ENCODE results near the gene LRFN5. TPM values are rescaled to one million over a fixed set of nuclear protein-coding genes. Genes with fewer than 3 reads are reported as not detected.
"Not testable (repeated sequence)": the region's sequence is repeated elsewhere in the genome, so short reads cannot be mapped to it uniquely, and the experiment has no call there.

Gene LRFN5
- total RNA-seq, 2 experiments from 2014 or later: not detected

DNA sequence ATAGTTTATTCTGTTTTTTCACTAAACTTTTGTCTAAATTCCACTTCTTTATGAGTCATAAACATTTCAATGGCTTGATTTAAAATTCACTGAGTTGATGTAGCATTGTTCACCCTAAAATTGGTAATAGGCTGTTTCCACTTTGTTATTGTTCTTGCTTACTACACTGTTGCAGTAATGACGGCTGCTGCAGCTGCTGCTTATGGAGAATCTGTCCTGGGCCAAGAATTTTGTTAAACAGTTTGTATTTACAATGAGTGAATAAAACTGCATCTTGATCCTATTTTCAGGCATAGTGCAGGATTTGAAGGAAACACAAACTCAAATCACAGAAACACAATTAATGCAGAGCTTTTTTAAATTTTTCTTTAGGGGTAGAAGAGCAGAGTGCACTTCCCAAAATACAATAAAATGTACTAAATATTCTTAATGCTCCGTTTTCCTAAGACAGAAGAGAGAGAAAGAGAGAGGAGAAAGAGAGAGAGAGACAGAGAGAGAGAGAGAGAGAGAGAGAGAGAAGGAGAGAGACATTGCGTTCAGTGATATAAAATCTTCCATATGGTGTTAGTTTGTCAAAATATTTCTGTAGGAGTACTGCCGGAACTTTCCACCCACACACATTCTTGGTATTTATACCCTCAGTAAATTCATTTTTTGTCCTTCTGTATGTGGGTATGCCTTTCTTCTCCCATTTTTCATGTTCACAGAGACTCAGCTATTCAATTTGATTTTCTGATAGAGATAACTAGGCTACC is 266.4 kb downstream of the LRFN5 start:
- H3K9me3 Mint-ChIP-seq (ENCODE audit: low read depth): peaks cover 2% of the 10 kb centered on the region
- ATAC-seq (no peak), DNase-seq (no peak)
- CTCF ChIA-PET: no interaction called here
- no peaks in the 10 kb centered on the region for H3K27me3 Mint-ChIP-seq
- H3K36me3 Mint-ChIP-seq (ENCODE audit: low read depth): no peaks in the 10 kb centered on the region
- intact Hi-C loops (cut with DNase I, micrococcal nuclease): no loop called here
- POLR2A ChIA-PET: no interaction called here
- H3K4me1 Mint-ChIP-seq: no peaks in the 10 kb centered on the region
- no peak overlapping the region for H3K4me3 Mint-ChIP-seq
- no peak overlapping the region for H3K27ac Mint-ChIP-seq

DNA sequence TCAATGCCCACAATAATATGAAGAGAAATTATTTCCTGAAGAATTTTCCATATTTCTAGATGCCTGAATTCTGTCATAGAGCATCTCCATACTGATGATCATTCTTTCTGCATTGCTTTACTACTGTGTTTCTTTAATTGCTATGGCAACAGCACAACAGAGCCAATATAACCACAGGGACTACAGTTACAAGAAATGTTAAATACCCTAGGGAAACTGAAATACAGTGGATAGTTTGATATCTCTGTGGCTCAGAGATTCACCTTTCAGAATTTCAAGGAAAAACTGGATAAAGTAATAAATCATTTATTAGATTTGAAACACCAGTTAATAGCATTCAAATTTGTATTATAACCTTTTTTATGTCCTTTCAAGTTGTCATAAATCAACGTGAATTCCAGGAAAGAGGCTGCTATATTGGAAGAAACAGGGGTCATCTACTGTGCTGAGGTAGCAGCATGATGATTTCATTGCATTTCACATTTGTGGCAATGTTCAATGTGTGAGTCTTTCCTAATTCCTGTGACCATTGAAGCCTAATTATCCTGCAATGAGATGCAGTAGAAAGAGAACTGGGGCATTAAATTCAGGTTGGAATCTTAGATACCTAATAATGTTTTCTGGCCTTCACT is 267.1 kb downstream of the LRFN5 start:
- intact Hi-C loops (cut with DNase I, micrococcal nuclease): no loop called here
- H3K27me3 Mint-ChIP-seq: no peaks in the 10 kb centered on the region
- DNase-seq (no peak), ATAC-seq (no peak)
- no peak overlapping the region for H3K27ac Mint-ChIP-seq
- H3K4me3 Mint-ChIP-seq: no peak overlapping the region
- H3K36me3 Mint-ChIP-seq (ENCODE audit: low read depth): no peaks in the 10 kb centered on the region
- ChIA-PET CTCF (no interaction called here), POLR2A (no interaction called here)
- H3K4me1 Mint-ChIP-seq: no peaks in the 10 kb centered on the region
- peaks cover 2% of the 10 kb centered on the region for H3K9me3 Mint-ChIP-seq (ENCODE audit: low read depth)

DNA sequence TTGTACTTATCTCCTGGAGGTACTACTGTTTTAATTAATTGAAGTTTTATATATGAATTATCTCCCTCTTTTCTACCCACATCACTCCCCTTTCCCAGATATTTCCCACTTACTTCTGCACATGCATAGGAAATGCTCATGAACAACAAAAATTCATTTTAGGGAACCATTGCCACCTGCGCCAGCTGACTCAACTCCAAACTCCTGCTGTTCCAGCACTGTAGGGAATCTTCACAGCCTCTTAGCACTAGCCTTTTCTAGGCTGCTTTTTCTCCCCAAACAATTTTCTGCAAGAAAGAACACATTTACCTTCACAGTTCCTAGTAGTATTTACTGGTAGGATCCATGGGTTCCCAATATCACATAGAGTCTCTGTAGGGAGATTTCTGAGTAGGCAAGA is 268.4 kb downstream of the LRFN5 start:
- DNase-seq (no peak), ATAC-seq (no peak)
- H3K4me1 Mint-ChIP-seq: no peaks in the 10 kb centered on the region
- H3K9me3 Mint-ChIP-seq (ENCODE audit: low read depth): peaks cover 2% of the 10 kb centered on the region
- H3K36me3 Mint-ChIP-seq (ENCODE audit: low read depth): no peaks in the 10 kb centered on the region
- no peak overlapping the region for H3K27ac Mint-ChIP-seq
- POLR2A ChIA-PET: no interaction called here
- intact Hi-C loops (cut with DNase I, micrococcal nuclease): no loop called here
- no peaks in the 10 kb centered on the region for H3K27me3 Mint-ChIP-seq
- CTCF ChIA-PET: no interaction called here
- no peak overlapping the region for H3K4me3 Mint-ChIP-seq

DNA sequence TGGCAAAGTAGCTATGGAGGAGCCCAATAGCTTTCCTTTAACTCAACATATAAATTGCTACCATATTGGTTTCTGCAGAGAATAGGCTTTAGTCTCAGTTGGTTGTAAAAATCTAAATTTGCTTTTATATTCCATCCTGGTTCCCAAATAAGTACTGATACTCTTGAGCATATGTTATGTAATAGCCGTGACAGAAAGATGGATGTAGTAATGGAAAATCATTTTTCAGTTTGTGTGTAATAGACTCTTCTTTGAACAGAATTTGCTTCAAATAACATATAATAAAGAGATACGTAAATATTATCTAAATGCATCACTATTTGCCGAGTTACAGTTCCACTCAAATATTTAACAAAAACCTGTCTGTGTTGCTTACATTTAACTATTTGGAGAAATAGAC is 271.6 kb downstream of the LRFN5 start:
- ChIA-PET POLR2A (no interaction called here), CTCF (no interaction called here)
- ATAC-seq: no peak
- no peak for DNase-seq
- Mint-ChIP-seq H3K27me3 (no peaks in the 10 kb centered on the region), H3K4me1 (no peaks in the 10 kb centered on the region), H3K9me3 (ENCODE audit: low read depth) (peaks cover 2% of the 10 kb centered on the region), H3K36me3 (ENCODE audit: low read depth) (no peaks in the 10 kb centered on the region), H3K4me3 (no peak overlapping the region), H3K27ac (no peak overlapping the region)
- intact Hi-C loops (cut with DNase I, micrococcal nuclease): no loop called here

DNA sequence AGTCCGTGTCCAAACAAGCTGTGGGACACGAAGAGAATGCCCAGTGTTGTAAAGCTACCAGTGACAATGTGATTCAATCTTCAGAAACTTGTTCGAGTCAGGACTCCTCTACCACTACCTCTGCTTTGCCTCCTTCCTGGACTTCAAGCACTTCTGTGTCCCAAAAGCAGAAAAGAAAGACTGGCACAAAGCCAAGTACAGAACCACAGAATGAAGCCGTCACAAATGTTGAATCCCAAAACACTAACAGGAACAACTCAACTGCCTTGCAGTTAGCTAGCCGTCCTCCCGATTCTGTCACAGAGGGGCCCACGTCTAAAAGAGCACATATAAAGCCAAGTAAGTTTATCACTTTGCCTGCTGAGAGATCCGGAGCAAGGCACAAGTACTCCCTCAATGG is 284.9 kb downstream of the LRFN5 start:
- CTCF ChIA-PET: no interaction called here
- POLR2A ChIA-PET: no interaction called here
- no peak overlapping the region for H3K27ac Mint-ChIP-seq
- H3K27me3 Mint-ChIP-seq: no peaks in the 10 kb centered on the region
- intact Hi-C loops (cut with DNase I, micrococcal nuclease): no loop called here
- H3K4me1 Mint-ChIP-seq: no peaks in the 10 kb centered on the region
- H3K4me3 Mint-ChIP-seq: no peak overlapping the region
- H3K36me3 Mint-ChIP-seq (ENCODE audit: low read depth): no peaks in the 10 kb centered on the region
- DNase-seq: no peak
- H3K9me3 Mint-ChIP-seq (ENCODE audit: low read depth): peaks cover 3% of the 10 kb centered on the region
- no peak for ATAC-seq

DNA sequence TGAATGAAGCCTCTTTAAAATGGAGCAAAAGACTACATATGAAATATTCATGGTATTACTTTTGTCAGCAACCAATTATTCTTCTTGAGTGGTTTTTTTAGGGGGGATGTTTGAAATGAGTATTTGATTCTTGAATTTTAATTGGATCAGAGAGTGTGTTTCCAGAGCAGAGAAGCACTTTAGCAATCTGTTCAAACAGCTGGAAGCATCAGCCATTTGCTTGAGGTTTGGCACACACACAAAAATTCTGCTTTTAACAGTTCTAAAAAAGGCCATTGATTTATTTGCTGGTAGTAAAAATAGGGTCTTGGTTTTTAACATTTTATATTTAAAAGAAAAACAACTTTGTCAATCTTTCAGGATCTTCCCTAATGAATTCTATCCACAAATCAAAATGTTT is 292.7 kb downstream of the LRFN5 start:
- Mint-ChIP-seq H3K9me3 (ENCODE audit: low read depth) (no peaks in the 10 kb centered on the region), H3K36me3 (ENCODE audit: low read depth) (no peaks in the 10 kb centered on the region), H3K27me3 (no peaks in the 10 kb centered on the region), H3K27ac (no peak overlapping the region), H3K4me3 (no peak overlapping the region), H3K4me1 (no peaks in the 10 kb centered on the region)
- no peak for ATAC-seq
- ChIA-PET CTCF (no interaction called here), POLR2A (no interaction called here)
- intact Hi-C loops (cut with DNase I, micrococcal nuclease): no loop called here
- no peak for DNase-seq

DNA sequence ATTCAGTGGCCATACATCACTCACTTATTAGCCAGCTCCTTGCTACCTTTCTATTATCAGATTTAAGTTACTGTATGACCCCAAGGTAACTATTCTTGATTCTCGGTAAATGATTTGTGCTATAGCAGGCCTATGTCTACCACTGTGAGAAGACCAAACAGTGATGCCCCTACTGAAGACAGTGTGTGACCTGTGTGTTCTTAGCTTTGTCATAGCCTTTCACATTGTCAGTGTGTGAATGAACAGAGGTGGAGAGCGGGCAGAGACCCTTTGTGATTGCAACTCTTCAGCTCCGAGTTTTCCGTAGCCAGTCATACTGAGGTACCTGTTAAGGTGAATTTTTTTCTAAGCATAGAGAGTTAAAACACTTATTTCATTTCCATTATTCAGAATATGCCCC is 294.0 kb downstream of the LRFN5 start:
- no peaks in the 10 kb centered on the region for H3K27me3 Mint-ChIP-seq
- intact Hi-C loops (cut with DNase I, micrococcal nuclease): no loop called here
- H3K4me1 Mint-ChIP-seq: no peaks in the 10 kb centered on the region
- ChIA-PET POLR2A (no interaction called here), CTCF (no interaction called here)
- no peak overlapping the region for H3K4me3 Mint-ChIP-seq
- no peak for ATAC-seq
- no peaks in the 10 kb centered on the region for H3K36me3 Mint-ChIP-seq (ENCODE audit: low read depth)
- H3K27ac Mint-ChIP-seq: no peak overlapping the region
- H3K9me3 Mint-ChIP-seq (ENCODE audit: low read depth): no peaks in the 10 kb centered on the region
- DNase-seq: no peak

DNA sequence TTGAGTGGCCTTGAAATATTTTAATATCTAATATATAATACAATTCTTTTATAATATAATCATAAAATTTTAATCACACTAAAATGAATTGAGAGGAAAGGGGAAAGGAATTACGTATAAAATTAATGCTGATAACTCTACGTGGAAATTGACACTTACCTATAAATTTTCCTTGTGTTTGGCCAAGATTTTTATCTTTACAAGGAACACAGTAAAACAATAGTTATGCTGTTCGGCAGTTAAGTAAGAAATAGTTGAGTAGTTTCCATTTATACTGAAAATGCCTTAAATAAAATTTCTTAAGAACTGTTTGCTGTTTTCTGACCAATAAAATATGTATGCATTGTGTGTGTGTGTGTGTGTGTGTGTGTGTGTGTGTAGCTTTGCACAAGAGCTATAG is 294.4 kb downstream of the LRFN5 start:
- H3K9me3 Mint-ChIP-seq (ENCODE audit: low read depth): no peaks in the 10 kb centered on the region
- POLR2A ChIA-PET: no interaction called here
- H3K27me3 Mint-ChIP-seq: no peaks in the 10 kb centered on the region
- DNase-seq: no peak
- no peak for ATAC-seq
- CTCF ChIA-PET: no interaction called here
- H3K27ac Mint-ChIP-seq: no peak overlapping the region
- intact Hi-C loops (cut with DNase I, micrococcal nuclease): no loop called here
- H3K4me1 Mint-ChIP-seq: no peaks in the 10 kb centered on the region
- H3K4me3 Mint-ChIP-seq: no peak overlapping the region
- H3K36me3 Mint-ChIP-seq (ENCODE audit: low read depth): no peaks in the 10 kb centered on the region

DNA sequence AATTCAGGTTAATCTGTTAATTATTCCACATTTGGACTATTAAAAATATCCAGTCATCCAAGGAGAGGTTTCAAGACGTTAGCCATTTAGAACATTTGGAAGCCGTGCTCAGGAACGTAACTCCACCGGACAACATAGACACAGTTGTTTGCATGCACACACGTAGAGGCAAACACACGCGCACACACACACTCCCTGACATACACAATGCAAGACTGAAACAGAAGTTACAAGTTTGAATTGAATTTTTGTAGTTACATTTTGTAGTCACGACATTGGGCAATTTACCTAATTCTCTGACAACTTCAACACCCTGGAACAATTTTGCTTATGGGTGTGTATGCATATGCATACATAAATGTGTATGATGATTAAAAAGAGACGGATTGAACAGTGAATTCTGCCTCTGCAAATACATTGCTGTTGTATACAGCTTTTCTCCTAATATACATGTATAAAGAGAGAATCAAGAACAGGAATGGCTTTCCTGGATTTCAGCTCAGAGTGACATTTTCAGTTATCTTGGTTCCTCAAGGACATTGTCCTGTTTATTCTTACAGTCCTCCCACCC is 298.8 kb downstream of the LRFN5 start:
- no peak overlapping the region for H3K4me3 Mint-ChIP-seq
- ATAC-seq: no peak
- H3K27me3 Mint-ChIP-seq: no peaks in the 10 kb centered on the region
- no peaks in the 10 kb centered on the region for H3K36me3 Mint-ChIP-seq (ENCODE audit: low read depth)
- H3K4me1 Mint-ChIP-seq: no peaks in the 10 kb centered on the region
- H3K9me3 Mint-ChIP-seq (ENCODE audit: low read depth): peaks cover 2% of the 10 kb centered on the region
- ChIA-PET POLR2A (no interaction called here), CTCF (no interaction called here)
- no peak overlapping the region for H3K27ac Mint-ChIP-seq
- intact Hi-C loops (cut with DNase I, micrococcal nuclease): no loop called here
- DNase-seq: no peak

DNA sequence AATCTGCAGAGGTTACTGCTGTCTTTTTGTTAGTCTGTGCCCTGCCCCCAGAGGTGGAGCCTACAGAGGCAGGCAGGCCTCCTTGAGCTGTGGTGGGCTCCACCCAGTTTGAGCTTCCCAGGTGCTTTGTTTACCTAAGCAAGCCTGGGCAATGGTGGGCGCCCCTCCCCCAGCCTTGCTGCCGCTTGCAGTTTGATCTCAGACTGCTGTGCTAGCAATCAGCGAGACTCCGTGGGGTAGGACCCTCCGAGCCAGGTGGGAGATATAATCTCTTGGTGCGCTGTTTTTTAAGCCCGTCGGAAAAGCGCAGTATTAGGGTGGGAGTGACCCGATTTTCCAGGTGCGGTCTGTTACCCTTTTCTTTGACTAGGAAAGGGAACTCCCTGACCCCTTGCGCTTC is 304.5 kb downstream of the LRFN5 start:
- H3K9me3 Mint-ChIP-seq (ENCODE audit: low read depth); POLR2A ChIA-PET; intact Hi-C loops (cut with DNase I, micrococcal nuclease); CTCF ChIA-PET; H3K36me3 Mint-ChIP-seq (ENCODE audit: low read depth); DNase-seq; H3K4me3 Mint-ChIP-seq; ATAC-seq; H3K27ac Mint-ChIP-seq; H3K4me1 Mint-ChIP-seq; H3K27me3 Mint-ChIP-seq: not testable (repeated sequence)

DNA sequence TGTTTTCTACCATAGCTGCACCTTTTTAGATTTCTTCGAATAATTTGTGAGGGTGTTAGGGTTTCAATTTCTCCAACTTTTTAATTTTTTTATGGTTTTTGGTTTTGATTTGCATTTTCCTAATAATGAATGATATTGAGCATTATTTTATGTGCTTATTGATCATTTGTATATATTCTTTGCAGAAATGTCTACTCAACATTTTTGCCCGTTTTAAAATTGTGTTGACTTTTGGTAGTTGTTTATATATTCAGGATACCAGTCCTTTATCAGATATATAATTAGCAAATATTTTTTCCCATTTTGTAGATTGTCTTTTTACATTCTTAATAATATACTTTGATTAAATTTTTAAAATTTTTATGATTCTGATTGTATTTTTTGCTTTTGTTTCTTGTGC is 306.7 kb downstream of the LRFN5 start:
- no peaks in the 10 kb centered on the region for H3K4me1 Mint-ChIP-seq
- POLR2A ChIA-PET: no interaction called here
- intact Hi-C loops (cut with DNase I, micrococcal nuclease): no loop called here
- no peak overlapping the region for H3K27ac Mint-ChIP-seq
- H3K36me3 Mint-ChIP-seq (ENCODE audit: low read depth): no peaks in the 10 kb centered on the region
- DNase-seq (no peak), ATAC-seq (no peak)
- H3K27me3 Mint-ChIP-seq: no peaks in the 10 kb centered on the region
- no peak overlapping the region for H3K4me3 Mint-ChIP-seq
- H3K9me3 Mint-ChIP-seq (ENCODE audit: low read depth): peaks cover 9% of the 10 kb centered on the region
- CTCF ChIA-PET: interaction anchor here (1.1 kb wide), 1 partner anchor 11 kb away, joined by 3 read pairs; no protein-coding TSS in a partner anchor

DNA sequence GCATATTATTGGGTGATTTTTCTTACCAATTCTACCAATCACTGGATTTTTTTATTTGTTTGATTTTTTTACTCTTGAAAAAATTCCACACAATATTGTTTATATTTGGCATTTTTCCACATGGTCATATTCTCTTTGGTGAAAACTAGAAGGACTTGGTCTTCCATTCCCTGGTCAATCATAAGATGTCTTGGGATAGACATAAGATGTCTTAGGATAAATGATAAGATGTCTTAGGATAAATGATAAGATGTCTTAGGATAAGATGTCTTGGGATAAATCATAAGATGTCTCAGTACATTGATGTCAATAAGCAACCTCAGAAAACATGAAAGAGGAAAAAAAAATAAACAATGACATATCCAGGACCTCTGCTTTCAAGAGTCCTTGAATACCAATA is 309.1 kb downstream of the LRFN5 start:
- H3K4me1 Mint-ChIP-seq: no peaks in the 10 kb centered on the region
- intact Hi-C loops (cut with DNase I, micrococcal nuclease): no loop called here
- peaks cover 6% of the 10 kb centered on the region for H3K9me3 Mint-ChIP-seq (ENCODE audit: low read depth)
- no peak overlapping the region for H3K27ac Mint-ChIP-seq
- no peak overlapping the region for H3K4me3 Mint-ChIP-seq
- ATAC-seq (no peak), DNase-seq (no peak)
- ChIA-PET CTCF (no interaction called here), POLR2A (no interaction called here)
- H3K36me3 Mint-ChIP-seq (ENCODE audit: low read depth): no peaks in the 10 kb centered on the region
- no peaks in the 10 kb centered on the region for H3K27me3 Mint-ChIP-seq
